Measurements from ENCODE around the gene TEX55.

- TF ChIP-seq CTCF (IDR thresholded peaks at IDR 0.05) (no peak), EZH2 (IDR thresholded peaks at IDR 0.05; ENCODE audit: borderline replicate concordance, insufficient read depth, low read depth, low read length, poor library complexity, severe bottlenecking) (no peak)
Observed at GRCh38 chr3:119161240-119161639, 15.3 kb downstream of the TEX55 start.

Measured in B cell (primary cell).